Osteoblast (primary cell): Measurements from ENCODE around the gene COL25A1. TPM values are rescaled to one million over a fixed set of nuclear protein-coding genes. Genes with fewer than 3 reads are reported as not detected.

Experiments
- DNase-seq: peaks from one replicate; pipeline ENCODE4 v3.0.0; 2011; ENCODE audit warnings: low spot score, mixed read lengths; ENCODE audit not compliant: insufficient read length; ENCODE audit errors: missing footprints
- H2AFZ ChIP-seq: 2 replicates; pipeline ENCODE4 v1.6.0; 2011; ENCODE audit warnings: mild to moderate bottlenecking, low read length
- H3K27ac ChIP-seq: 2 replicates; pipeline ENCODE4 v1.5.1; 2011; ENCODE audit warnings: mild to moderate bottlenecking, low read depth, low read length, moderate library complexity
- H3K27me3 ChIP-seq: 2 replicates; pipeline ENCODE4 v1.6.0; 2012; ENCODE audit warnings: mild to moderate bottlenecking, control low read depth, inconsistent platforms, low read length, moderate library complexity; ENCODE audit not compliant: insufficient read depth
- H3K36me3 ChIP-seq: 2 replicates; pipeline ENCODE4 v1.5.1; 2011; ENCODE audit warnings: mild to moderate bottlenecking, low read length, control low read depth, moderate library complexity; ENCODE audit not compliant: insufficient read depth
- H3K4me1 ChIP-seq: 2 replicates; pipeline ENCODE4 v1.5.1; 2011; ENCODE audit warnings: mild to moderate bottlenecking, low read length, control low read depth, moderate library complexity; ENCODE audit not compliant: insufficient read depth
- H3K4me2 ChIP-seq: 2 replicates; pipeline ENCODE4 v1.6.0; 2011; ENCODE audit warnings: mild to moderate bottlenecking, low read length; ENCODE audit not compliant: insufficient read depth
- H3K4me3 ChIP-seq: fragments of 200-600 bp; sonication (generic); 3 replicates; pipeline ENCODE4 v1.5.1; 2012; ENCODE audit warnings: mild to moderate bottlenecking, low read length, inconsistent platforms; ENCODE audit not compliant: insufficient read depth
- H3K79me2 ChIP-seq: 2 replicates; pipeline ENCODE4 v1.6.0; 2012; ENCODE audit warnings: mild to moderate bottlenecking, low read length, control low read depth, inconsistent platforms; ENCODE audit not compliant: insufficient read depth
- H3K9me3 ChIP-seq: 2 replicates; pipeline ENCODE4 v1.5.1; 2011; ENCODE audit warnings: low read depth, low read length, control low read depth
- H4K20me1 ChIP-seq: 2 replicates; pipeline ENCODE4 v1.6.0; 2012; ENCODE audit warnings: mild to moderate bottlenecking, low read length, control low read depth; ENCODE audit not compliant: insufficient read depth
- CTCF ChIP-seq: IDR thresholded peaks from 2 replicates; pipeline ENCODE4 v1.5.1; 2011; ENCODE audit warnings: mild to moderate bottlenecking, low read depth, low read length, moderate library complexity; ENCODE audit errors: extremely low read depth
- total RNA-seq: library from RNA; depleted of rRNA; stranded (reverse); fragments of >200 nt; gene quantifications from 2 replicates; pipeline ENCODE4 v1.2.3, GENCODE V29; 2012

COL25A1 gene
- total RNA-seq, 1 donor, result 1.4 TPM

GRCh38 chr4:109298279-109299010 is 4.0 kb downstream of the COL25A1 start:
- Histone ChIP-seq H3K79me2 (no peaks in the 10 kb centered on the region), H3K4me2 (no peak overlapping the region), H2AFZ (no peak overlapping the region), H3K36me3 (no peaks in the 10 kb centered on the region), H3K9me3 (no peaks in the 10 kb centered on the region), H4K20me1 (no peaks in the 10 kb centered on the region), H3K27ac (no peak overlapping the region), H3K4me3 (no peak overlapping the region), H3K4me1 (peaks cover 6% of the 10 kb centered on the region), H3K27me3 (peaks cover 35% of the 10 kb centered on the region)
- TF ChIP-seq CTCF, result peak; percentile 45
- DNase-seq, result no peak

- Histone ChIP-seq H3K4me1 (no peaks in the 10 kb centered on the region), H3K27ac (no peak overlapping the region), H2AFZ (no peak overlapping the region), H3K4me2 (no peak overlapping the region), H3K4me3 (no peak overlapping the region), H3K36me3 (no peaks in the 10 kb centered on the region), H3K9me3 (no peaks in the 10 kb centered on the region), H3K79me2 (no peaks in the 10 kb centered on the region), H4K20me1 (no peaks in the 10 kb centered on the region), H3K27me3 (peaks cover 16% of the 10 kb centered on the region)
- no peak for DNase-seq
- no peak for TF ChIP-seq CTCF
Measured at GRCh38 chr4:109296527-109296926, 5.9 kb downstream of the COL25A1 start.

- Histone ChIP-seq H3K79me2 (no peaks in the 10 kb centered on the region), H3K4me3 (no peak overlapping the region), H3K36me3 (no peaks in the 10 kb centered on the region), H3K27me3 (peaks cover 2% of the 10 kb centered on the region), H3K9me3 (no peaks in the 10 kb centered on the region), H2AFZ (no peak overlapping the region), H4K20me1 (no peaks in the 10 kb centered on the region), H3K27ac (no peak overlapping the region), H3K4me2 (no peak overlapping the region), H3K4me1 (no peaks in the 10 kb centered on the region)
- TF ChIP-seq CTCF, result no peak
- DNase-seq, result no peak
Measured at GRCh38 chr4:109295081-109295480, 7.4 kb downstream of the COL25A1 start.

GRCh38 chr4:109294468-109295020 is 7.9 kb downstream of the COL25A1 start:
- Histone ChIP-seq H3K27ac (no peak overlapping the region), H3K4me2 (no peak overlapping the region), H3K79me2 (no peaks in the 10 kb centered on the region), H2AFZ (no peak overlapping the region), H3K36me3 (no peaks in the 10 kb centered on the region), H3K4me3 (no peak overlapping the region), H3K4me1 (no peaks in the 10 kb centered on the region), H3K27me3 (no peaks in the 10 kb centered on the region), H3K9me3 (no peaks in the 10 kb centered on the region), H4K20me1 (no peaks in the 10 kb centered on the region)
- DNase-seq, result no peak
- no peak for TF ChIP-seq CTCF
